ENCODE data around the gene SYNGAP1. TPM values are rescaled to one million over a fixed set of nuclear protein-coding genes. Genes with fewer than 3 reads are reported as not detected.
A peak's percentile ranks its signal among the peaks of the same experiment; 100 is the strongest.

SYNGAP1 gene
- total and polyA plus RNA-seq, 3 donors from 2014 or later = 29.4 to 43.9 (median 31.5) TPM

DNA sequence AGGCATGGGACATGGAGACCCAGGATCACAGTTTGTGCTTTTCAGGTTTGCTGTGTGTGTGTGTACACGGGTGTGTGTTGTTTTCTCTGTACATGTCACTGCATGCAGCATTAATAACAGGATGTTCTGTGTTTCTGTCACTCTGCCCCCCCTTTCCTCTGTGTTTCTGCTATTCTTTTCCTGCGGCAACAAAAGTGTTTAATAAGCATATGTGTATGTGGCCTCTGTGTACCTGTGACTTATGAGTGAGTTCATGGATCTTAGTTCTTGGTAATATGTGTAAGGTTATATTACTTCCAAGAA, 9.8 kb downstream of the SYNGAP1 start:
- Histone ChIP-seq H3K36me3 (ENCODE audit: low read depth, missing control alignments) (no peaks in the 10 kb centered on the region), H3K4me3 (no peak overlapping the region), H3K4me1 (peaks cover 45% of the 10 kb centered on the region), H3K27me3 (no peaks in the 10 kb centered on the region), H3K27ac (no peak overlapping the region), H3K9me3 (no peaks in the 10 kb centered on the region)
- TF ChIP-seq, protein P1, sequence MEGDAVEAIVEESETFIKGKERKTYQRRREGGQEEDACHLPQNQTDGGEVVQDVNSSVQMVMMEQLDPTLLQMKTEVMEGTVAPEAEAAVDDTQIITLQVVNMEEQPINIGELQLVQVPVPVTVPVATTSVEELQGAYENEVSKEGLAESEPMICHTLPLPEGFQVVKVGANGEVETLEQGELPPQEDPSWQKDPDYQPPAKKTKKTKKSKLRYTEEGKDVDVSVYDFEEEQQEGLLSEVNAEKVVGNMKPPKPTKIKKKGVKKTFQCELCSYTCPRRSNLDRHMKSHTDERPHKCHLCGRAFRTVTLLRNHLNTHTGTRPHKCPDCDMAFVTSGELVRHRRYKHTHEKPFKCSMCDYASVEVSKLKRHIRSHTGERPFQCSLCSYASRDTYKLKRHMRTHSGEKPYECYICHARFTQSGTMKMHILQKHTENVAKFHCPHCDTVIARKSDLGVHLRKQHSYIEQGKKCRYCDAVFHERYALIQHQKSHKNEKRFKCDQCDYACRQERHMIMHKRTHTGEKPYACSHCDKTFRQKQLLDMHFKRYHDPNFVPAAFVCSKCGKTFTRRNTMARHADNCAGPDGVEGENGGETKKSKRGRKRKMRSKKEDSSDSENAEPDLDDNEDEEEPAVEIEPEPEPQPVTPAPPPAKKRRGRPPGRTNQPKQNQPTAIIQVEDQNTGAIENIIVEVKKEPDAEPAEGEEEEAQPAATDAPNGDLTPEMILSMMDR (IDR thresholded peaks at IDR 0.05) = no peak
- TF ChIP-seq POLR2A (IDR thresholded peaks at IDR 0.05) = no peak
- WGBS, 2 donors = 38 to 52% methylated on average over 2 of the region's 2 CpGs
- no peak for DNase-seq
- intact Hi-C loops (cut with DNase I; ENCODE audit: low total_unique reads) = no loop called here

DNA sequence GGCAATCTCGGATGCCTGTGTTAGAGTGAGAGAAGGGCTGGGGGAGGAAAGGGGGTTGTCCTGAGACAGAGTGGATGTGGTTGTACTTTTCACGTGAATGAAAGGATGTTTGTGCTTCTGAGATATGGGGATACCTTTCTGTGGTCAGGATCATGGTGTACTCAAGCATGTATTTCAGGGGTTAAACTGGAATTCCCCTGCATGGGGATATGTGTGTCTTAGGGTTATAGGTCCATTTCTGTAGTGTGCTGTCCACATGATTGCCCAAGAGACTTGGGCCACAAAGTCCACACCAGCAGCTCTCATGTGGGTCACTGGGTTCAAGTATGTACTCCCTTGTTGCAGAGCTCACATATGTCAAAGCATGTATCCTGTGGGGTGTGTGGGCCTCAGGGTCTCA, 10.5 kb downstream of the SYNGAP1 start:
- no peaks in the 10 kb centered on the region for H3K27me3 ChIP-seq
- no peak for TF ChIP-seq POLR2A (IDR thresholded peaks at IDR 0.05)
- TF ChIP-seq, protein P1 (IDR thresholded peaks at IDR 0.05) = no peak
- 45 to 53% methylated on average over 2 of the region's 2 CpGs for WGBS, 2 donors
- no peak overlapping the region for H3K4me3 ChIP-seq
- intact Hi-C loops (cut with DNase I; ENCODE audit: low total_unique reads) = no loop called here
- peaks cover 42% of the 10 kb centered on the region for H3K4me1 ChIP-seq
- DNase-seq = no peak
- no peak overlapping the region for H3K27ac ChIP-seq
- H3K9me3 ChIP-seq = no peaks in the 10 kb centered on the region
- no peaks in the 10 kb centered on the region for H3K36me3 ChIP-seq (ENCODE audit: low read depth, missing control alignments)

DNA sequence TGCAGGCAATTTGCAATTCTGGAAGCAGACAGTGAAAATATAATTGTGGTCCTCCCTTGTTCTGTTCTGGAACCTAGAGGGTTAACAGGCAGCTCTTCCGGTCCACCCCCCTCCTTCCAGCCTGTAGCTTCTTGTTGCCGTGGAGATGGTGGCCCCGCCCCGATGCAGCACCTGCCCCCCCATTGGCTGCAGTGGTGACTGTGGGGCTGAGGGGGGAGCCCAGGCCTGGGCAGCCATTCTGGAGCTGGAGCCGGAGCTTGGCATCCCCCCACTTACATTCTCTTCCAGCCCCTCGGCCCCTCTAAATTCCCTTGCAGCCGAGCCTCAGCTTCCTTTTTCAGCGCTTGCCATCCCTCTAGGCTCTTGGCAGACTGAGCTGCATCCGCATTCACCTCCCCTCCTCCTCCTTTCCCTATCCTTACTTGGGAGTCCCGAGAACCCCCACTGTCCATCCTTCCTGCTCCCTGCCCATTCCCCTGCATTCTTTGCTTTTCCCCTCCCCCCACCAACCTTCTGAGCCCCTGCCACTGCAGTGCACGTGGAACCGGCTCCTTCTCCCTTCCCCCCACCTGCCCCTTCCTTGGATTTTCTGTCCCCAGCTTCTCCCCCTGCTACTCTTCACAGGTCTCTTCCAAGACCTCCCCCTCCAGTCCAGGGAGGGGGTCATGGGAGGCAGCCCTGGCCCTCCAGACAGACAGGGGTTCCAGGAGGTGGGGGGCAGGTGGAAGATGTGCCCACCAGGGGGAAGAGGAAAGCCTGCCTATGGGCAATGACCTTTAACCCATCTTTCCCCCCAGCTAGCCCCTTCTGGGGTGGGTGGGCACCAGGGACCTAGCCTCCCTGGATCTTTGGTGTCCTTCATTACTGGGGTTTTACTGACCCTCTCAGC, 11.4 kb downstream of the SYNGAP1 start:
- Histone ChIP-seq H3K9me3 (no peaks in the 10 kb centered on the region), H3K27ac (no peak overlapping the region), H3K4me1 (peaks cover 42% of the 10 kb centered on the region), H3K36me3 (ENCODE audit: low read depth, missing control alignments) (no peaks in the 10 kb centered on the region), H3K27me3 (no peaks in the 10 kb centered on the region), H3K4me3 (no peak overlapping the region)
- peak; percentile 72 for DNase-seq
- WGBS, 2 donors = 16 to 18% methylated on average over 12 of the region's 12 CpGs
- TF ChIP-seq, protein P1 (IDR thresholded peaks at IDR 0.05) = no peak
- TF ChIP-seq POLR2A (IDR thresholded peaks at IDR 0.05) = no peak
- intact Hi-C loops (cut with DNase I; ENCODE audit: low total_unique reads) = no loop called here

DNA sequence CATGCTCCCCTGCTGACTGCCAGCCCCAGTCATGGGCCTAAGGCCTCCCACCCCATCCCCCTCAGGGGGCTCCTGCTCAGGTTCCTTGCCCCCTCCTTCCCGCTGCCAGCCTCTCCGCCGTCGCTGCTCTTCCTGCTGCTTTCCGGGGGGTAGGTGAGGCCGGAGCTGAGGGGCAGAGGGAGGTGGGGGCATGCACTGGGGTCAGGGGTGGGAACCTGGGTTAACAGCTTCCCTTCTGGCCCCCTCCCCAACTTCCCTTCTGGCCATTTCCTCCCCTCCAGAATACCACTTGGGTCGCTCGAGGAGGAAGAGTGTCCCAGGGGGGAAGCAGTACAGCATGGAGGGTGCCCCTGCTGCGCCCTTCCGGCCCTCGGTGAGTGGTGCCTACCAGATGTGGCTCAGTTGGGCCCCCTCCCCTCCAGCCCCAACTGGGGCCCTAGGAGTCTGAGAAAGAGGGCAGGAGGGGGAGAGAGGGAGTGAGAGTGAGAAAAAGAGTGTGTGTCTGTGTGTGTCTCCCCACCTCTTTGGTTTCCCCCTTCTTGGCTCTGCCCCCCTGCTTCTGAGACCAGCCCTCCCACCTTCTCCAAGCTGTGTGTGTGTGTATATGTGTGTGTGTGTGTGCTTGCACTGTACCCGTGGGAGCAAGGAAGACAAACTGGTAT, 12.1 kb downstream of the SYNGAP1 start:
- 68% methylated on average over 12 of the region's 12 CpGs for WGBS, 2 donors
- DNase-seq = no peak
- Histone ChIP-seq H3K9me3 (no peaks in the 10 kb centered on the region), H3K4me1 (peaks cover 34% of the 10 kb centered on the region), H3K27me3 (no peaks in the 10 kb centered on the region), H3K36me3 (ENCODE audit: low read depth, missing control alignments) (no peaks in the 10 kb centered on the region), H3K27ac (no peak overlapping the region), H3K4me3 (no peak overlapping the region)
- intact Hi-C loops (cut with DNase I; ENCODE audit: low total_unique reads) = no loop called here
- TF ChIP-seq, protein P1 (IDR thresholded peaks at IDR 0.05) = no peak
- TF ChIP-seq POLR2A (IDR thresholded peaks at IDR 0.05) = no peak
